Raji (cell line): ENCODE data around the gene TEKT1.

ENCODE experiments used
- POLR2A ChIP-seq: IDR thresholded peaks from 2 replicates; pipeline ENCODE4 v1.6.1; 2011; ENCODE audit warnings: low read depth, low read length, control low read depth; ENCODE audit not compliant: insufficient read depth

Gene TEKT1

GRCh38 chr17:6775871-6776405, 55.6 kb downstream of the TEKT1 start, which contains the start of gene FBXO39:
TSS of gene FBXO39 (plus strand) at chr17:6776215. CDS start at chr17:6779869, 3,654 bp downstream.
- no peak for TF ChIP-seq POLR2A

- no peak for TF ChIP-seq POLR2A
Observed at GRCh38 chr17:6772016-6772415, 59.5 kb downstream of the TEKT1 start.

- TF ChIP-seq POLR2A: no peak
Observed at GRCh38 chr17:6768447-6768846, 63.1 kb downstream of the TEKT1 start.

- TF ChIP-seq POLR2A: no peak
Observed at GRCh38 chr17:6761779-6762178, 69.8 kb downstream of the TEKT1 start.

- TF ChIP-seq POLR2A: no peak
Observed at GRCh38 chr17:6757747-6758146, 73.8 kb downstream of the TEKT1 start.

- TF ChIP-seq POLR2A: no peak
Observed at GRCh38 chr17:6756425-6757031, 75.0 kb downstream of the TEKT1 start.

- TF ChIP-seq POLR2A: no peak
Observed at GRCh38 chr17:6755731-6756184, 75.8 kb downstream of the TEKT1 start, which contains the start of gene XAF1. TSS of gene XAF1 (plus strand) at chr17:6756046. CDS start at chr17:6756079, 33 bp downstream.

GRCh38 chr17:6755281-6755680, 76.2 kb downstream of the TEKT1 start:
- TF ChIP-seq POLR2A: no peak

- no peak for TF ChIP-seq POLR2A
Observed at GRCh38 chr17:6753546-6753945, 78.0 kb downstream of the TEKT1 start.

- no peak for TF ChIP-seq POLR2A
Observed at GRCh38 chr17:6753006-6753445, 78.5 kb downstream of the TEKT1 start.

- no peak for TF ChIP-seq POLR2A
Observed at GRCh38 chr17:6752068-6752909, 79.2 kb downstream of the TEKT1 start.

- no peak for TF ChIP-seq POLR2A
Observed at GRCh38 chr17:6749519-6749918, 82.0 kb downstream of the TEKT1 start.

- TF ChIP-seq POLR2A: no peak
Observed at GRCh38 chr17:6748617-6749016, 82.9 kb downstream of the TEKT1 start.
